ENCODE results near the gene NTRK3.

Gene NTRK3

GRCh38 chr15:88174571-88174970 lies 82.0 kb downstream of the NTRK3 start:
- DNase-seq = peak; percentile 91 to 97

- DNase-seq = peak; percentile 33 to 49
Observed at GRCh38 chr15:88166082-88166993, 90.2 kb downstream of the NTRK3 start.

- DNase-seq = no peak
Observed at GRCh38 chr15:88161636-88162035, 94.9 kb downstream of the NTRK3 start.

- DNase-seq = no peak
Observed at GRCh38 chr15:88155310-88155709, 101.2 kb downstream of the NTRK3 start.

- no peak for DNase-seq
Observed at GRCh38 chr15:88152672-88153071, 103.9 kb downstream of the NTRK3 start.

GRCh38 chr15:88147760-88148159 lies 108.8 kb downstream of the NTRK3 start:
- DNase-seq = no peak

- peak in 1 of 2 experiments; percentile 3 for DNase-seq
Observed at GRCh38 chr15:88144921-88145653, 111.5 kb downstream of the NTRK3 start.

GRCh38 chr15:88142121-88142520 lies 114.4 kb downstream of the NTRK3 start:
- peak in 1 of 2 experiments; percentile 34 for DNase-seq

GRCh38 chr15:88141269-88141889 lies 115.2 kb downstream of the NTRK3 start:
- DNase-seq = no peak

- DNase-seq = no peak
Observed at GRCh38 chr15:88140398-88140797, 116.1 kb downstream of the NTRK3 start.

GRCh38 chr15:88139936-88140335 lies 116.6 kb downstream of the NTRK3 start:
- no peak for DNase-seq

- no peak for DNase-seq
Observed at GRCh38 chr15:88133795-88134194, 122.7 kb downstream of the NTRK3 start.

- DNase-seq = peak in 1 of 2 experiments; percentile 14
Observed at GRCh38 chr15:88132499-88132898, 124.0 kb downstream of the NTRK3 start.

GRCh38 chr15:88131937-88132336 lies 124.6 kb downstream of the NTRK3 start:
- DNase-seq = no peak

- DNase-seq = peak; percentile 43 to 73
Observed at GRCh38 chr15:88127432-88127790, 129.1 kb downstream of the NTRK3 start.

- no peak for DNase-seq
Observed at GRCh38 chr15:88126695-88127431, 129.7 kb downstream of the NTRK3 start.

GRCh38 chr15:88125576-88125975 lies 131.0 kb downstream of the NTRK3 start:
- DNase-seq = no peak

GRCh38 chr15:88124199-88124598 lies 132.3 kb downstream of the NTRK3 start:
- DNase-seq = no peak

- DNase-seq = no peak
Observed at GRCh38 chr15:88121968-88122530, 134.5 kb downstream of the NTRK3 start.

- peak; percentile 82 to 97 for DNase-seq
Observed at GRCh38 chr15:88120026-88120425, 136.5 kb downstream of the NTRK3 start.

GRCh38 chr15:88118741-88119140 lies 137.8 kb downstream of the NTRK3 start:
- no peak for DNase-seq

GRCh38 chr15:88118035-88118434 lies 138.5 kb downstream of the NTRK3 start:
- no peak for DNase-seq
